HG02798 (cell line): ENCODE results near the gene EOLA2.
"Not testable (repeated sequence)": the region's sequence is repeated elsewhere in the genome, so short reads cannot be mapped to it uniquely, and the experiment has no call there.

ENCODE experiments used
- ATAC-seq: cut with Tn5 transposase; IDR thresholded peaks from one replicate; pipeline ENCODE4 v1.9.1; 2021; ENCODE audit warnings: mild to moderate bottlenecking; ENCODE audit not compliant: unreplicated experiment, poor library complexity

EOLA2 gene

DNA sequence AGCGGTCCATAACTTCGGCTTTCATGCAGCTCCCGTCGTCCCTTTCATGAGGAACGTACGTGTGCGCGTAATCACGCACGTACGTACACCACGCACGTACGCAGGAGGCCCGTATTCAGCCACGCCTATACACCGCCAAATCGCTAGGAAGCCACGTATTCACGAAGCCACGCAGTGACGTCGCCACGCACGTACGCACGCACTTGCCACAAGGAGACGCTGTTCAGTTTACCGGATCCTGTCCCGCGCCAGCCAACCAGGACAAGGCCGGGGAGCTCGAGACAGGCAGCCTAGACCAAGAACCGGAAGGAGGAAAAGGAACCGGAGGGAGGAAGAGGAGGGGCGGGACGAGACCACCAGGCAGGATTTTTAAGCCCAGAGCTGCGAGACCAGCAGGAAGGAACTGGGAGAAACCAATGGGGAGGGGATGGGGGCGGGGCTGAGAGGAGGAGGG is at the start of gene EOLA2:
EOLA2 (minus strand) TSS at position 65 of the 454 bp plus-strand sequence. CDS start 4,617 bp downstream, outside the sequence.
- ATAC-seq = peak; percentile 73

DNA sequence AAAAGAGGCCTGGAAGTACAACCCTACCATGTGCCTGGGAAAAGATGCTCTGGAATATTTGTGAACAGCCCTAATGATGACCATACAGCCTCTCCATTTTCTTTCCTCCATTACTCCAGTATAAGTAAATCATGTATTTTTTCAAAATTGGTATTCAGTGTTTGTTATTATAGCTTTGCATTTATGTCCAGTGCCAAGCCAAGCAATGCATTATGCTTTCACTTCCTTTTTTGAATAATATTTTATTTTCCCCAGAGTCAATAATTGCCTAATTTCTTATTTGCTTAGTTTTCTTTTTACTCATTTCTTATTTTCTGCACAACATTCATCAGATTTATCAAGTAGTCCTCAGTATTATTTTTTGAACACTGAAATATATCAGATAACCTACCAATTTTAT is 49.3 kb upstream of the EOLA2 start:
- ATAC-seq = peak; percentile 51

DNA sequence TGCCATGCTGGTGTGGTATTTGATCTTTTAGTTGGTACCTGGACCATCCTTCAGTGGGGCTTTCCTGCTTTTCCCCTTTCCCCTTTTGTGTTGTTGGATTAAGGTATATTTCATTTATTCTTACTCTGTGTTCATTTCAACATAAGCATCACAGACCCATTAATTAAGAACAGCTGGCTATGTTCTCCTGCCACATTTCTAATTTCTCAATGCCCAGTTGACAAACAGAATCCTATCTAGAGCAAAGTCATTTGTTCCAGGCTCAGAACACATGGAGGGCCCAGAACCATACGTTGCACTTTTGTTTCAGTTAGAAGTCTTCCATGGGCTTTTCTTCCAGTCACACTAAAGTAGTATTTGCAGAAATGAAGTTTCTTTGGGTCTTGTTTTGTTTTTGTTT is 46.1 kb upstream of the EOLA2 start:
- ATAC-seq = no peak

DNA sequence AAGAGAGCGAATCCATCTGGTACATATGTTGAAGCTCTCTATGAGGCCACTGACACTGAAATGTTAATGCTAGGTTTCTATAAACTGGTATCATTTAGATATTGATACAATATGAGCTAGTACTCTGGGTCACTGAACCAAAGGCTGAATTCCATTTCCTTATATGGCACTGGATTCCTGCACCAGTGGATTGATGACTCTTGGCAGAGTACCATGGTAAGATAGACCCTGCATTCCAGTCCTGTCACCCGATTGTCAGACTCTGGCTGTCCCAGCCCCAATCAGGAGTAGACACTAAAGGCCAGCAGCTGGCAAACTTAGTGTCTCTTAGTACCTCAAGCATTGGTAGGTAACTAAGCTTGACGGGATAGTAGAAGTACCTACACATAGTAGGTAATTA is 44.0 kb upstream of the EOLA2 start:
- no peak for ATAC-seq

GRCh38 chrX:149979126-149979644 is 40.9 kb upstream of the EOLA2 start:
- no peak for ATAC-seq

- peak; percentile 57 for ATAC-seq
Measured at GRCh38 chrX:149962859-149963757, 24.8 kb upstream of the EOLA2 start.

DNA sequence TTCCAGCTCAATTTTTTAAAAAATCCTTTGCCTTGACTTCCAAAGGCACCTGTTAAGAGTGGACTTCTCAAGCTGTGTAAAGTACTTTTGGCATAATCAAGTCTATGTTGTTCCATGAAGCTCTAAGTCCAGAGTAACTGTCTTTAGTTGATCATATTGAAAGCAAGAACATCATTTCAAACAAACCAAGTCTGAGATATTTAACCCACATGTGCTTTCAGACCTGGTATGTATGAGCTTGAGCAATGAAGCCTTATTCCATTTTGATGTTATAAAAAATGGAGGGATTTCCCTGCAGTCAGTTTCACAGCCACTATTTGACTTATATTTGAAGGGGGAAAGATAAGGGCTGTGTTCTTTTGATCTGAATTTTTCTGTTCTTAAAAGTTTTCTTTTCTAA is 23.7 kb upstream of the EOLA2 start:
- no peak for ATAC-seq

DNA sequence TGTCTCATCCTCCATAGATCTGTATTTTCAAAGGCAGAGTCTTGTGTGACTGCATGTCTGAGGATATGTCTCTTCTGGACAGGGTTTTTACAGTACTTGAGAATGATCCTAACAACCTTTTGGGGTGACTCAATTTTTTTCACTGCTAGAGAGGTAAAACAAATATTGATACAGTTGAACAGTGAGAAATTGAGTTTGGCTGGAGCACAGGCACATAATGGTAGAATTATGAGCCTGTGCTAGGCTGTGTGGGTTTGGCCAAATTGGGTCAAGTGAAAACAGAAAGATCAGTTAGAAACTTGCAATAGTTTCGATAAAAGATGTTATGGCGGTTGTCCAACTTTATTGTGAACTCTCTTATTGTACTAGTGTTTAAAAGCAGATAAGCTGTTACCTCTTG is 23.3 kb upstream of the EOLA2 start:
- no peak for ATAC-seq

DNA sequence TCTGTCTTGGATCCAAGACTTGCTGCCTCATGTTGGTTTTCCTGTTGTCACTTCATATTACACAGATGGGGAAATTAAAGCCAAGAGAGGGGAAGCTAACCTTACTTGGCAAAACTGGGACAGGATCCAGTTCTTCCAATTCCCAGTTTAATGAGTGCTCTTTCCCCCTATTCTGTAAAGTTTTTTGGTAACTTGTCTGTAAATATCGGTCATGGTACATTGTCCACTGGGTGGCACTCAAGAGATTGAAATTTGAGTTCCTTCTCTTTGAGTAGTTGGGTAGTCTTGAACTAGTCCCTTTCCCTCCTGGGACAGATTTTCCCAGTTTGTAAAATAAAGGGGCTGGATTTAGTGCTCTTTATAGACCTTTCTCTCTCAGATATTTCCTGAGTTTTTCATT is 12.4 kb upstream of the EOLA2 start:
- ATAC-seq = no peak

GRCh38 chrX:149949743-149950436 is 11.6 kb upstream of the EOLA2 start:
- ATAC-seq = no peak

DNA sequence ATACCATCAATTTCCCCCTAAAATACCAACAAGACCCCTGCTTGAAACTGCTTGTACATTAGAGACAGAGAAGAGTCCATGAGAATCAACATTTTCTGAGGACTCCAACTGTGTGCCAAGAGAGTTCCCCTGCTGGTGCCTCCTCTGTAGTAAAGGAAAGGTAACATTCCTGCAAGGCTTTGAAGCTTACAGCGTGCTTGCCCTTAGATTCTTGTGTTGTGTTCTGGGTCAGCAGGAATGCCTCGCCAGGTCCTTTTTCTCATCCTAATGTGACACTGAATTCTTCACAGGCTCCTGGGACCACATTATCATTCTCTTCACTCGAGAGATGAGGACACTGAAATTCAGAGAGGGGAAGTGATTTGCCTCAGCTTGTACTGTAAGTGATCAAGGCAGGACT is 9.7 kb upstream of the EOLA2 start:
- ATAC-seq = no peak

GRCh38 chrX:149946932-149947331 is 8.6 kb upstream of the EOLA2 start:
- ATAC-seq = not testable (repeated sequence)

- not testable (repeated sequence) for ATAC-seq
Measured at GRCh38 chrX:149945820-149946219, 7.5 kb upstream of the EOLA2 start.

DNA sequence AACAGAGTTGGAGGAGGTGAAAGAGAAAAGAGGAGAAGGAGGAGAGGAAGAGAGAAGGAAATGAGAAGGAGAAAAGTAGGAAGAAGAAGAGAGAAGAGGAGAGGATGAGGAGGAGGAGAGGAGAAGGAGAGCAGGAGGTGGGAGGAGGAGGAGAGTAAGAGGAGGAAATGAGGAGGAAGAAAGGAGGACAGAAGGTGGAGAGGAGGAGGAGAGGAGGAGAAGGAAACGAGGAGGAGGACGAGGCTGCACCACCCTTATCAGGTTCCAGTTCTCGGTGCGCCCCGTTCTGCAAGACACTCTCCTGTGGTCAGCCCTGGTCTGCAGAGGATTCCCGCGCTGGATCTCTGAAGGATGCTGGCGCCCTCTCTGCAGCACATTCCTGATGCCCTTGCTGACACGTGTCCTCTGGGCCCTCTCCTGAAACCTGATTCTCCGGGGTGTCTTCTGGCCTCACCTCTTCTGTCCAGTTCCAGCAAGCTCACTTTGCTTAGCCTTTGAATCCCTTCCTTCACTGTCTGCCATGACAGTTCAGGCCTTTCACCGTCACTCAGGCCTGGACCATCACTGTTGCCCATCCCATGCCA is 6.9 kb upstream of the EOLA2 start:
- ATAC-seq = not testable (repeated sequence)

DNA sequence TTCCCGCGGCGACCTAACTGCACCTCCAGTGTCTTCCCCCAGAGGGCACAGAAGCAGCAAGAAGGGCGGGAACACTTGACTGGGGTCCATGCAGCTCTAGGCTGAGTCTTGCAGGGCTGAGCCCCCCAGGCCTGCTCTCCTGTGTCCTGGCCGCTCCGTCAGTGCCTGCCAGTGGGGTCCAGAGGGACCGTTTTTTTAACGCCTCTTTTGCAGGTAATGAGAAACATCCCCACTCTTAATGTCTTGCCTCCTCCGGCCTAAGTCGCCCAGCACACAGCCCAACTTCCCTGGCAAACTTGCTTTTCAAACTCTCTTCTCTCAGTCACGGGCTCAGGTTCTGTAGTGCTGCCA is 2.4 kb upstream of the EOLA2 start:
- not testable (repeated sequence) for ATAC-seq

- peak; percentile 48 for ATAC-seq
Measured at GRCh38 chrX:149939905-149940673, 1.8 kb upstream of the EOLA2 start.

GRCh38 chrX:149939655-149939904 is 1.3 kb upstream of the EOLA2 start:
- ATAC-seq = peak; percentile 15

GRCh38 chrX:149938881-149939654 is 777 bp upstream of the EOLA2 start:
- ATAC-seq = peak; percentile 11

- ATAC-seq = no peak
Measured at GRCh38 chrX:149937871-149938426, 342 bp downstream of the EOLA2 start.
